HCT116 (cell line): ENCODE data around the gene C19orf85. TPM values are rescaled to one million over a fixed set of nuclear protein-coding genes. Genes with fewer than 3 reads are reported as not detected.

Experiments
- ATAC-seq: fragments of 200-7000 bp; cut with Tn5 transposase; 2 replicates; pipeline ENCODE4 v1.9.1; 2020; ENCODE audit warnings: mild to moderate bottlenecking, moderate library complexity
- BruUV-seq: library from RNA; stranded (reverse); fragments of 400-500 nt; replicated peaks from 2 replicates; lab custom pipeline; 2021; lab: Mats Ljungman, UMichigan
- CTCF ChIA-PET: fragments of 300-600 bp; sonication (Branson Sonifier 250); formaldehyde crosslinking; loops from one replicate; lab custom pipeline; 2021; ENCODE audit warnings: antibody characterized with exemption; lab: Charles Lee
- POLR2A ChIA-PET: fragments of 300-600, 350-600 bp; sonication (Branson Sonifier 250); formaldehyde crosslinking; loops from one replicate; lab custom pipeline; 2021; ENCODE audit warnings: antibody characterized with exemption; lab: Charles Lee
- RAD21 ChIA-PET, 2 experiments: fragments of 300-600 bp; sonication (Branson Sonifier 250); formaldehyde crosslinking; loops; one replicate each; lab custom pipeline; 2023; ENCODE audit warnings: low total read pairs in 2 of 2; ENCODE audit not compliant: uncharacterized antibody in 2 of 2, unreplicated experiment in 2 of 2, low non-redundant PET in 1 of 2; lab: Charles Lee
- DNase-seq: peaks from one replicate; pipeline ENCODE4 v3.0.0-alpha.2; 2010; ENCODE audit warnings: low read depth, low spot score
- H2AFZ ChIP-seq: fragments of 200-600 bp; shearing (Covaris generic), sonication (generic); 2 replicates; pipeline ENCODE4 v1.6.1; 2017; ENCODE audit warnings: low read depth, mixed run types, mixed read lengths, antibody characterized with exemption, low read length; ENCODE audit not compliant: poor library complexity, severe bottlenecking
- H3K27ac ChIP-seq: 2 replicates; pipeline ENCODE4 v1.5.1; 2012; ENCODE audit warnings: low read depth, low read length
- H3K27me3 ChIP-seq: fragments of 200-600 bp; sonication (generic); 2 replicates; pipeline ENCODE4 v1.6.1; 2016; ENCODE audit warnings: mixed run types, low read length, mixed read lengths; ENCODE audit not compliant: insufficient read depth
- H3K36me3 ChIP-seq, 2 experiments: fragments of 200-500 bp in 1 of 2; fragments of 200-600 bp in 1 of 2; sonication (Bioruptor generic) in 1 of 2; sonication (generic) in 1 of 2; 2 replicates each; pipeline versions ENCODE4 v1.5.1 to v1.6.1; 2014 to 2016; ENCODE audit warnings: low read length in 2 of 2, inconsistent platforms in 1 of 2, mixed read lengths in 1 of 2, mixed run types in 1 of 2; ENCODE audit not compliant: insufficient read depth in 2 of 2, control insufficient read depth in 1 of 2
- H3K4me1 ChIP-seq, 2 experiments: fragments of 200-600 bp in 1 of 2; sonication (generic) in 1 of 2; 2 replicates each; pipeline versions ENCODE4 v1.5.1 to v1.6.1; 2012 to 2017; ENCODE audit warnings: low read length in 2 of 2, inconsistent platforms in 1 of 2, mild to moderate bottlenecking in 1 of 2, mixed read lengths in 1 of 2, mixed run types in 1 of 2, moderate library complexity in 1 of 2; ENCODE audit not compliant: insufficient read depth in 2 of 2, control insufficient read depth in 1 of 2
- H3K4me2 ChIP-seq: fragments of 200-600 bp; sonication (generic); 2 replicates; pipeline ENCODE4 v1.6.1; 2017; ENCODE audit warnings: mixed run types, low read length, mixed read lengths
- H3K4me3 ChIP-seq, 2 experiments: fragments of 200-600 bp in 1 of 2; sonication (generic) in 1 of 2; replicated peaks in 1 of 2; 2 replicates each; pipeline ENCODE4 v1.5.1; 2011 to 2016; ENCODE audit warnings: low read length in 2 of 2, control low read depth in 1 of 2, low read depth in 1 of 2, mild to moderate bottlenecking in 1 of 2, mixed read lengths in 1 of 2, mixed run types in 1 of 2
- H3K79me2 ChIP-seq: fragments of 200-600 bp; sonication (generic); 2 replicates; pipeline ENCODE4 v1.6.1; 2017; ENCODE audit warnings: mild to moderate bottlenecking, mixed run types, low read length, moderate library complexity, mixed read lengths; ENCODE audit not compliant: insufficient read depth
- H3K9ac ChIP-seq: fragments of 200-600 bp; sonication (generic); 2 replicates; pipeline ENCODE4 v1.6.1; 2016; ENCODE audit warnings: low read length, mixed read lengths
- H3K9me2 ChIP-seq: fragments of 200-600 bp; sonication (generic), shearing (Covaris generic); 2 replicates; pipeline ENCODE4 v1.6.1; 2017; ENCODE audit warnings: mixed run types, mild to moderate bottlenecking, moderate library complexity; ENCODE audit not compliant: insufficient read depth
- H3K9me3 ChIP-seq, 2 experiments: fragments of 200-500 bp in 1 of 2; fragments of 200-600 bp in 1 of 2; sonication (Bioruptor generic) in 1 of 2; sonication (generic) in 1 of 2; 2 replicates each; pipeline ENCODE4 v1.6.1; 2014 to 2017; ENCODE audit warnings: low read length in 2 of 2, mixed read lengths in 2 of 2, inconsistent platforms in 1 of 2, low read depth in 1 of 2, mild to moderate bottlenecking in 1 of 2, mixed run types in 1 of 2, moderate library complexity in 1 of 2; ENCODE audit not compliant: control insufficient read depth in 1 of 2, insufficient read depth in 1 of 2
- H4K20me1 ChIP-seq: fragments of 200-600 bp; sonication (generic), shearing (Covaris generic); 2 replicates; pipeline ENCODE4 v1.6.1; 2017; ENCODE audit warnings: mixed run types, mild to moderate bottlenecking, moderate library complexity; ENCODE audit not compliant: insufficient read depth
- EGR1 ChIP-seq: IDR thresholded peaks from 2 replicates; pipeline ENCODE4 v1.6.1; 2012; ENCODE audit warnings: low read depth
- POLR2AphosphoS5 ChIP-seq: IDR thresholded peaks from 2 replicates; pipeline ENCODE4 v1.6.1; 2011; ENCODE audit warnings: mild to moderate bottlenecking, low read depth, low read length, moderate library complexity
- SP1 ChIP-seq: IDR thresholded peaks from 2 replicates; pipeline ENCODE4 v1.6.1; 2012; ENCODE audit warnings: low read depth
- SRF ChIP-seq: IDR thresholded peaks from 2 replicates; pipeline ENCODE4 v1.6.1; 2012; ENCODE audit warnings: low read depth
- ZFX ChIP-seq: fragments of 450-650 bp; IDR thresholded peaks from 2 replicates; pipeline ENCODE4 v1.6.1; 2017
- intact Hi-C: fragments of 100-400 bp; cut with micrococcal nuclease; formaldehyde crosslinking; loops from 2 replicates; pipeline ENCODE4 v1.10.0; 2022
- total RNA-seq: library from RNA; stranded (reverse); gene quantifications from one replicate; pipeline ENCODE4 v1.2.1, GENCODE V29; 2021; ENCODE audit not compliant: unreplicated experiment
- TF ChIP-seq, protein P1 (sequence below): IDR thresholded peaks from 2 replicates; pipeline ENCODE4 v1.6.1; 2012
- TF ChIP-seq, protein P2 (sequence below): IDR thresholded peaks from 2 replicates; pipeline ENCODE4 v1.6.1; 2011; ENCODE audit warnings: mild to moderate bottlenecking, low read length, moderate library complexity; ENCODE audit not compliant: insufficient replicate concordance; ENCODE audit errors: extremely low read depth
- TF ChIP-seq, protein P3 (sequence below), 3 experiments: fragments of 200-600 bp in 1 of 3; sonication (generic) in 1 of 3; IDR thresholded peaks in 2 of 3; conservative IDR thresholded peaks in 1 of 3; 2 replicates each; pipeline ENCODE4 v1.5.1; 2012 to 2017; ENCODE audit warnings: low read depth in 2 of 3, low read length in 2 of 3, antibody characterized with exemption in 1 of 3, borderline replicate concordance in 1 of 3, control low read depth in 1 of 3, mild to moderate bottlenecking in 1 of 3, mixed read lengths in 1 of 3, mixed run types in 1 of 3, moderate library complexity in 1 of 3; ENCODE audit not compliant: insufficient read depth in 1 of 3

The C19orf85 gene
- total RNA-seq, 1 experiment from 2014 or later = 0.34 TPM

GRCh38 chr19:55476100-55476775 lies 11.7 kb upstream of the C19orf85 start, which contains the start of gene ZNF628:
Gene ZNF628 (plus strand): TSS chr19:55476617. CDS start chr19:55479911, 3,294 bp downstream.
- DNase-seq (peak; percentile 96), ATAC-seq (peak; percentile 78)
- Histone ChIP-seq H3K36me3 (peaks cover 0 to 3% of the 10 kb centered on the region in 2 experiments; a peak in 1 of 4 replicates), H3K4me2 (peak within 1 kb of the TSS; percentile 87), H3K79me2 (peaks cover 31% of the 10 kb centered on the region), H4K20me1 (no peaks in the 10 kb centered on the region), H3K9me3 (no peaks in the 10 kb centered on the region), H3K9me2 (no peaks in the 10 kb centered on the region), H3K9ac (peak within 1 kb of the TSS; percentile 90), H3K4me3 (peak within 1 kb of the TSS; percentile 63 to 73), H3K27ac (peak within 1 kb of the TSS; percentile 98), H3K4me1 (peaks cover 35 to 53% of the 10 kb centered on the region in 2 experiments), H2AFZ (peak within 1 kb of the TSS; percentile 40), H3K27me3 (no peaks in the 10 kb centered on the region)
- POLR2A ChIA-PET = interaction anchor here (0.6 to 1.8 kb wide), 14 partner anchors 9 to 155 kb away, joined by 3 to 10 read pairs (median 4); partner anchors contain the start of genes FIZ1, ISOC2, KMT5C and NAT14
- no TSS peak for BruUV-seq
- CTCF ChIA-PET = interaction anchor here (0.7 to 2.6 kb wide), 9 partner anchors 9 to 310 kb away, joined by 3 to 17 read pairs (median 4); partner anchors contain the start of genes DNAAF3, ISOC2 and U2AF2
- intact Hi-C loops = no loop called here
- RAD21 ChIA-PET = no interaction called here
- TF ChIP-seq ZFX (peak; percentile 93), SRF (no peak), SP1 (peak; percentile 96), EGR1 (peak; percentile 71), POLR2AphosphoS5 (peak; percentile 19; the same call in 1 of the 2 replicates)
- TF ChIP-seq, protein P1, sequence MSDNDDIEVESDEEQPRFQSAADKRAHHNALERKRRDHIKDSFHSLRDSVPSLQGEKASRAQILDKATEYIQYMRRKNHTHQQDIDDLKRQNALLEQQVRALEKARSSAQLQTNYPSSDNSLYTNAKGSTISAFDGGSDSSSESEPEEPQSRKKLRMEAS = peak; percentile 99
- TF ChIP-seq, protein P2, sequence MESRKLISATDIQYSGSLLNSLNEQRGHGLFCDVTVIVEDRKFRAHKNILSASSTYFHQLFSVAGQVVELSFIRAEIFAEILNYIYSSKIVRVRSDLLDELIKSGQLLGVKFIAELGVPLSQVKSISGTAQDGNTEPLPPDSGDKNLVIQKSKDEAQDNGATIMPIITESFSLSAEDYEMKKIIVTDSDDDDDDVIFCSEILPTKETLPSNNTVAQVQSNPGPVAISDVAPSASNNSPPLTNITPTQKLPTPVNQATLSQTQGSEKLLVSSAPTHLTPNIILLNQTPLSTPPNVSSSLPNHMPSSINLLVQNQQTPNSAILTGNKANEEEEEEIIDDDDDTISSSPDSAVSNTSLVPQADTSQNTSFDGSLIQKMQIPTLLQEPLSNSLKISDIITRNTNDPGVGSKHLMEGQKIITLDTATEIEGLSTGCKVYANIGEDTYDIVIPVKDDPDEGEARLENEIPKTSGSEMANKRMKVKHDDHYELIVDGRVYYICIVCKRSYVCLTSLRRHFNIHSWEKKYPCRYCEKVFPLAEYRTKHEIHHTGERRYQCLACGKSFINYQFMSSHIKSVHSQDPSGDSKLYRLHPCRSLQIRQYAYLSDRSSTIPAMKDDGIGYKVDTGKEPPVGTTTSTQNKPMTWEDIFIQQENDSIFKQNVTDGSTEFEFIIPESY = no peak
- TF ChIP-seq, protein P3, sequence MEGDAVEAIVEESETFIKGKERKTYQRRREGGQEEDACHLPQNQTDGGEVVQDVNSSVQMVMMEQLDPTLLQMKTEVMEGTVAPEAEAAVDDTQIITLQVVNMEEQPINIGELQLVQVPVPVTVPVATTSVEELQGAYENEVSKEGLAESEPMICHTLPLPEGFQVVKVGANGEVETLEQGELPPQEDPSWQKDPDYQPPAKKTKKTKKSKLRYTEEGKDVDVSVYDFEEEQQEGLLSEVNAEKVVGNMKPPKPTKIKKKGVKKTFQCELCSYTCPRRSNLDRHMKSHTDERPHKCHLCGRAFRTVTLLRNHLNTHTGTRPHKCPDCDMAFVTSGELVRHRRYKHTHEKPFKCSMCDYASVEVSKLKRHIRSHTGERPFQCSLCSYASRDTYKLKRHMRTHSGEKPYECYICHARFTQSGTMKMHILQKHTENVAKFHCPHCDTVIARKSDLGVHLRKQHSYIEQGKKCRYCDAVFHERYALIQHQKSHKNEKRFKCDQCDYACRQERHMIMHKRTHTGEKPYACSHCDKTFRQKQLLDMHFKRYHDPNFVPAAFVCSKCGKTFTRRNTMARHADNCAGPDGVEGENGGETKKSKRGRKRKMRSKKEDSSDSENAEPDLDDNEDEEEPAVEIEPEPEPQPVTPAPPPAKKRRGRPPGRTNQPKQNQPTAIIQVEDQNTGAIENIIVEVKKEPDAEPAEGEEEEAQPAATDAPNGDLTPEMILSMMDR (IDR thresholded peaks at IDR 0.05 in 2 of 3, conservative IDR thresholded peaks at IDR 0.05 in 1 of 3; ENCODE audit: borderline replicate concordance in 1 of 3, insufficient read depth in 1 of 3, low read depth in 2 of 3, low read length in 2 of 3) = no peak
